ENCODE data around the gene NOVA2.
"Not testable (repeated sequence)": the region's sequence is repeated elsewhere in the genome, so short reads cannot be mapped to it uniquely, and the experiment has no call there.

The NOVA2 gene

DNA sequence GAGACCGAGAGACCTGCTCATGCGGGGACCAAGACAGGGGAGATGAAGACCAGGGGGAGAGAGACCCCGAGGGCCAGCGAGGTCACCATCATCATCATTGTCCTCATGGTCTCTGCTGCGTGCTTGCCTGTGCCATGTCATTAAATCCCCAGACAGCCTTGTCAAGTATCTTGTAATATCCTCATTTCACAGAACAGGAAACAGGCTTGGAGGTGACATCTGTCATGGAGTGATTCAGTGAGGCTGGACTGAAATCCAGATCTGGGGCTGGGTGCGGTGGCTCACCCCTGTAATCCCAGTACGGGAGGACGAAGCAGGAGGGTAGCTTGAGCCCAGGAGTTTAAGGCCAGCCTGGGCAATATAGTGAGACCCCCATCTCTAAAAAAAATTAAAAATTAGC lies 53.2 kb downstream of the NOVA2 start:
- no peak for DNase-seq

- DNase-seq = no peak
These were observed 54.0 kb downstream of the NOVA2 start for GRCh38 chr19:45919678-45920077.

DNA sequence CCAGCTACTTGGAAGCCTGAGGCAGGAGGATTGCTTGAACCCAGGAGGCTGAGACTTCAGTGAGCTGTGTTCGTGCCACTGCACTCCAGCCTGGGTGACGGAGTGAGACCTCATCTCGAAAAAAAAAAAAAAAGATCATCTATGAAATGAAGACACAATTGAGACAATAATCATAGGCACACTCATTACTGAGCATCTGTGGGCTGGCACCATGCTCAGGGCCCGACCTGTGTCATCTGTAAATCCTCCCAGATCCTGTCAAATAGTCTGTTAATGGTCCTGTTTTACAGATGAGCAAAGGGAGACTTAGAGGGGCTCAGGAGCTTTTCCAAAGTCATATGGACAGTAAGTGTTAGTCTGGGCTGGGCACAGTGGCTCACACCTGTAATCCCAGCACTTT lies 54.9 kb downstream of the NOVA2 start:
- DNase-seq = no peak

GRCh38 chr19:45917421-45918091 lies 56.1 kb downstream of the NOVA2 start:
- no peak for DNase-seq

GRCh38 chr19:45913874-45914830 lies 59.5 kb downstream of the NOVA2 start, which contains the start of gene NANOS2:
Gene NANOS2 (minus strand): TSS chr19:45914778. CDS start chr19:45914693, 85 bp downstream.
- DNase-seq = no peak

GRCh38 chr19:45911291-45911690 lies 62.4 kb downstream of the NOVA2 start:
- no peak for DNase-seq

- no peak for DNase-seq
These were observed 64.7 kb downstream of the NOVA2 start for GRCh38 chr19:45908956-45909355.

GRCh38 chr19:45906221-45906620 lies 67.4 kb downstream of the NOVA2 start:
- no peak for DNase-seq

DNA sequence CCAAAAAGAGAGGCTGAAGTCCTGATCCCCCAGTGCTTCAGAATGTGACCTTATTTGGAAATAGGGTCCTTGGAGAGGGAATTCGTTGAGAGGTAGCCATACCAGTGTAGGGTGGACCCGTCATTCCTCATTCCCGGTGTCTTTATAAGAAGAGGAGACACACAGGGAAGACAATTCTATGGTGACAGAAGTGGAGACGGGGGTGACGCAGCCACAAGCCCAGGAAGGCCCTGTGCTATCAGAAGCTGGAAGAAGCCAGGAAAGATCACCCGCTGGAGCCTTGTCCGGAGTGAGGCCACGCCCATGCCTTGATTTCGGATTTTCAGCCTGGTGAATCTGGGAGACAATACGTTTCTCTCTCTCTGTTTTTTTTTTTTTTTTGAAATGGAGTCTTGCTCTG lies 68.7 kb downstream of the NOVA2 start:
- no peak for DNase-seq

DNA sequence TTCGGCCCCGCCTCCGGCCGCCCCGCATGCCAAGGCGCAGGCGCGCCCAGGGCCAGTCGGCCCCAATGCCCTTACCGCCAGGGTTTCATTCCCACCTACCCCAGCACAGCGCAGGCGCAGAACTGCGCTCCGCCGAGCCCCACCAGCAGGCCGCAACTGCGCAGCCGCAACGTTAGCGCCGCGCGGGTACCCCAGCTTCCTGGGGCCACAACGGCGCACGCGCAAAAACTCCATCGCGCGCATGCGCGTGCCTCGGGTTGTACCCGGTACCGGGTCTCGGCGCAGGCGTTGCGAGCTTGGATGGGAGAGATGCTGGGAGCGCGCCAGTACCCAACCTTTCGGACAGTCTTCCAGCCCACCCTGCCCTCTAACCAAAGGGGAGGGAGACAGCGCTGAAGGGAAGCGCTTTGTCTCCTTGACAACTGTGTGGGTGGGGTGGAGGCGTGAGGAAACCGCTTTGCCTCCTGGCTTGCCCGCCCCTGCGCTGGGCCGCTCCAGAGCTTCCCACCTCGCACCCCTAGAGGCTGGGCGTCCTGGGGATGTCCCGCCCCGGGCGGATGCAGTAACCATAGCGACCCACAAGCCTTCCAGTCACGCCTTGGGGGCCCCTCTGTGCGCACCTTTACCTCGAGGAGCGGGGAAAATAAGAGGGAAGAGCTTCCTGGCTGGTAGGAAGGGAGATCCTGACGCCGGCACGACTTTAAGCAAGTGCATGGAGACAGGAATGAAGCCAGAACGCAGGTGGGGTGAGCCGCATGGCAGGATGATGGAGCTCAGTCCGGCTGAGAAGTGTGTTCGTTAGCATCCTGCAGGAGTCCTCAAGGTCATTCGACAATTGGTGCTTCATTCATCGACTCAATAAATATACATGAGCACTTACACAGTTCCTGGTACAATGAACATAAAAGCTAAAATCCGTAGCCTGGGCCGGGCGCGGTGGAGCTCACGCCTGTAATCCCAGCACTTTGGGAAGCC lies 70.7 kb downstream of the NOVA2 start:
- DNase-seq = peak; percentile 93

DNA sequence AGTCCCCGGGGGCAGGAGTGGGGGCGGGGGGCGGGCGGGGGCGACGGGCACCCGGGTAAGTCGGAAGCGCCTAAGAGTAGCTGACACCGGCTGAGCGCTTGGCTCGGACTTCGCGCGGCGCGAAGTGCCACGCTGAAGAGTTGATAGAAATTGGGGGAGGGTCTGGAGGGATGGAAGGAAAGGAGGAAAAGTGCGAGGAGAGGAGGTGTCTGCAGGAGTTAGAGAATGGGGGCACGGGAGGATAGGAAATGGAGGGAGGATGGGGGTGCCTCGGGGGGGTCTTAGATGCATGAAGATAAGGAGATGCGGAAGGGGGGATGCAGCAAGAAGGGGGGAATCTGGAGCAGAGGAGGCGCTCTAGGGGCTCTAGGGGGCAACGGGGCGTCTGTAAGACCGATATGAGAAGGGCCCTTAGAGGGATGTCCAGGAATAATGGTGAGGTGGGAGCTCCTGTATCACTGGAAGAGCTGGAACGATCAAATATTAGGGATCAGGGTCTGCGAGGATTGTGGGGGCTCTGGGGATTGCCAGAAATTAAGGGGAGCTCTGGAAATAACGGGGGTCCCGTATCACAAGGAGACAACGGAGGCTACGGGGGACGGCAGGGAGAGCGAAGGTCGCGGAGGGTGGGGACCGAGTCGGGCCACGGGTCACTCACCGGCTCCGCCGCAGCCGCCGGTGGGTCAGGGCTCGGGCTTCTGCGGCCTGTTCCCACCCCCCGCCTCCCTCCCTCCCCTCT lies 71.6 kb downstream of the NOVA2 start, which contains the start of gene MYPOP:
MYPOP (minus strand) TSS at position 702 of the 739 bp plus-strand sequence. CDS start 840 bp downstream, outside the sequence.
- DNase-seq = peak; percentile 9

GRCh38 chr19:45901432-45901911 lies 72.2 kb downstream of the NOVA2 start:
- DNase-seq = peak; percentile 14

DNA sequence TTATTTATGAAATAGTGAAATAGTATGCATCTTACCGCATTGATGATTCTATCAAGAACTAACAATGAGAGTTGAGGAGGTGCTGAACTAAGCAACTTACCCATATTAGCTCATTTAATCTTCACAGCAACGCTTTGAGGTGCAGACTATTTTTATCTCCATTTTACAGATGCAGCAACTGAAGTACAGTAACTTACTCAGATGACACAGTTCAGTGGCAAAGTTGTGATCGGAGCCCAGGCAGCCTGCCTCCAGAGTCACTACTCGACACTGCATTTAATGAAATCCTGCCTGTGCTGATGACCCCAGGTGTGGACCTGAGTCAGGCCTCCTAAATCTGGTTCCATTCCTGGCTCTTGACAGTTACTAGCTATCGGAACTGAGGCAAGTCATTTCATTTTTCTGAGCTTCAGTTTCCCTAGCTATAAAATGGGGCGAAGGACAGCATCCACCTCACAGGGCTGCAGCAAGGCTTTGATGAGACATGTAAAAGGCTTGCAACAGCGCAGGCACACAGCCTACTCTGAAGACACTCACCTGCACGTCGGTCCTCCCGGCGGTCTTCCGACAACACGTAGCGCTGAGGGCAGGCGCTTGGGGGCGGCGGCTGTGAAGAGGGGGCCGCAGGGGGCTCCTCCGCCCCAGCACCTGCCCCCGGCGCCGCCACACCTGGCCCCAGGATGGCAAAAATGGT lies 72.8 kb downstream of the NOVA2 start:
- DNase-seq = no peak

DNA sequence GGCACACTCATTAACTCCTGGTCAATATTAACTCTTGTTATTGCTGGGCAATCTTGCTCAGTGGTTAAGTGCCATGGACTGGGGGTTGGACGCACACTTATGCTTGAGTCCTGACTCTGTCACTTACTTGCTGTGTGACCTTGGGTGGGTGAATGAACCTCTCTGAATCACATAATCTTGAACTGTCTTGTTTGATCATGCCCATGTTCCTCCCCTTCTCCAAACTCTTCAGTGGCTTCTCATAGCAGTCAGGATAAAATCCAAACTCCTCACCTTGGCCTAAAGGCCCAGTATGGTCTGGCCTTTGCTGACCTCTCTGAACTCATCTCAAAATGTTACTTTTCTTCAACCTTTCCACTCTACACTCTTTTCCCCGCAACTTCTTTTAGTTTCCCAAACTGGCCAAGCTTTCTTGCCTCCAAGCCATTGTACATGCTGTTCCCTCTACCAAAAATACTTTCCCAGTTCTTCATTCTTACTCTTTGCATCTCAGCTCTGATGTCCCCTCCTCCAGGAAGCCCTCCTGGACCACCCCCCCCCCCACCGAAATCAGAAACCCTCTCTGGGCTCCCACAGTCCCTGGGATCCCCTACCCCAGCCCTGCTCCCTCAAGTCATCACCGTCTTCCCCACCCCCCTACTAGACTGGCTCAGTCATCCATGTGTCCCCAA lies 73.6 kb downstream of the NOVA2 start:
- DNase-seq = no peak

- no peak for DNase-seq
These were observed 74.4 kb downstream of the NOVA2 start for GRCh38 chr19:45899253-45899652.

DNA sequence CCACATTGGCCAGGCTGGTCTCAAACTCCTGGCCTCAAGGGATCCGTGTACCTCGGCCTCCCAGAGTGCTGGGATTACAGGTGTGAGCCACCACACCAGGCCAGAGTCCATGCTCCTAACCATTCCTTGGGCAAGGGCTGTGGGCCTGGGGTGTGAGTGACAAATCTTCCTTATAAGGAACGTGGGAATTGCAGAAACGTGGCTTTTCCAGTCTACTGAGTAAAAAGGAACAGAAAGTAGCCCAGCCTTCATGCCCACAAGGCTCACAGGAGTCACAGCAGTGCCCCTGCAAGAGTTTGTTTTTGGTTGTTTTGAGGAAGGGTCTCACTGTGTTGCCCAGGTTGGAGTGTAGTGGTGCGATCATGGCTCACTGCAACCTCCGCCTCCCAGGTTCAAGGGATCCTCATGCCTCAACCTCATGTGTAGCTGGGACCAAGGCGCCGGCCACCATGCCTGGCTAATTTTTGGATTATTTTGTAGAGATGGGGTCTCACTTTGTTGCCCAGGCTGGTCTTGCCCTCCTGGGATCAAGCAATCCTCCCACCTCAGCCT lies 76.3 kb downstream of the NOVA2 start:
- DNase-seq = no peak

GRCh38 chr19:45895983-45896599 lies 77.6 kb downstream of the NOVA2 start:
- not testable (repeated sequence) for DNase-seq

DNA sequence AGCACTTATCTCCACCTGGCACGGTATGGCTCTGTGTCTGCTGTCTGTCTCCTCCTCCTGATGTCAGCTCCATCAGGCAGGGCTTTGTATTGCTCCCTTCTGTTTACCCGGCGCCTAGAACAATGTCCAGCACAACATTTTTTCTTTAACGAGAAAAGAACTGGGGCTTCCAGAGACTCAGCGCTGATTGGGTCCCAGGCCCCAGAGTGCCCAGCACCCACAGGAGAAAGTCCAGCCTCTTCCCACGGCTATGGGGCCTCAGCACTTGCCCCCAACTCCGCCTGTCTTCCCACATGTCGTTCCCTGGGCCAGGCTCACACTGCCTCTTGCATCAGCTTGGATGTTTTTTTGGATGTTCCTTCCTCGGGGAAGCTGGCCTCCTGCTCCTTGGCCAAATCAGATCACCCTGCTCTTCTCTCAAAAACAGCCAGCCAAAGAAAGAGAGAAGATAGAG lies 78.1 kb downstream of the NOVA2 start:
- no peak for DNase-seq

DNA sequence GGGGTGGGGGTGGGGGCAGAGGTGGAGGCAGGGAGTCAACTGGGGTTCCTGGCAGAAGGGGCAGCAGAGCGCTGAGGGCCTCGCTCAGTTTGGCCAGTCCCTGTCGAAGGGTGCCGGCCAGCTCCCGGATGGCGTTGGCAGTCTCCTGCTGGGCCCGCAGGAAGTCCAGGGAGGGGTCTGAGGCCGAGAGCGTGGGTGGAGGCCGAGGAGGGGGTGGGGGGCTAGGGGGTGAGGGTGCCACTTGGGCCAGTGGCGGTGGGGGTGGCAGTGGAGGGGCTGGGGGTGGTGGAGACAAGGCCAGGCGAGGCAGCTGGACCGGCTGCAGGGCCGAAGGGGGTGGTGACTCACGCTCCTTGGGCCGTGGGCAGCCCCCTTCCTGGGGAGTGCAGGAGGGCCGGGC lies 82.8 kb downstream of the NOVA2 start:
- no peak for DNase-seq

Measured in NCI-H2171 (cell line).